HG02678 (cell line): ENCODE results near the gene ALDH1L1.

ENCODE experiments used
- ATAC-seq: cut with Tn5 transposase; IDR thresholded peaks from one replicate; pipeline ENCODE4 v1.9.1; 2021; ENCODE audit warnings: mild to moderate bottlenecking, moderate library complexity; ENCODE audit not compliant: unreplicated experiment

Gene ALDH1L1

GRCh38 chr3:126060613-126061145 lies 119.7 kb downstream of the ALDH1L1 start:
- no peak for ATAC-seq

DNA sequence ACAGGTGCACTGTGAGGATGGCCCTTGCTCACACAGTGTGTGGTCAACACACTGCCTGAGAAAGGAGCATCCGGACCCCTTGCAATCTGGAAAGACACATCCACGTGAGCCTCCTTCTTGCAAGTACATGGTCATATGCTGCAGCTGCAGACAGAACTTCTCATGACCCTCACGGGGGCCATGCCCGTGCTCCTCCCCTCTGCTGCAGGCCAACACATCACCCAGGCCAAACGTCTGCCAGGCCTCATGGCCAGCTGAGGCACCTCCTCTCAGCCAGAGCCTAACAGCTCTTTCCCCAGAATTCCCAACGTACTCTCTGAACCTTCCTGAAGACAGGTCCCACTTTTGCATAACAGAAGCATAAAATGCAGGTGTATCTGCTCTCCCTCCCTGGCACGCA lies 121.7 kb downstream of the ALDH1L1 start:
- ATAC-seq = no peak

GRCh38 chr3:126057936-126058335 lies 122.5 kb downstream of the ALDH1L1 start:
- no peak for ATAC-seq

DNA sequence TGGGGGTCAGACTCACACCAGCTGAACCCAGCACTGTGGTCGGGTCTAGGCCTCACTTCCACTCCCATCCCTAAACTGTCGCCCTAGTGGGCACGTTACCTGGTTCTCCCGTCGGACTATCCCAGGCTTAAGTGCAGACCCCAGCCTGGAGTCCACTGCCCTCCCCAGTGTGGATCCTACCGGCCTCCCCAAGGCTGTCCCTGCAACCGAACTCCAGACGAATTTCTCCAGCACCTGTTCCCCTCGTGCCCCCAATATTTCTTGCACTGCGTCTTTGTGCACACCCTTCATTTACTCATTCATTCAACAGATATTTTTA lies 122.9 kb downstream of the ALDH1L1 start:
- no peak for ATAC-seq

DNA sequence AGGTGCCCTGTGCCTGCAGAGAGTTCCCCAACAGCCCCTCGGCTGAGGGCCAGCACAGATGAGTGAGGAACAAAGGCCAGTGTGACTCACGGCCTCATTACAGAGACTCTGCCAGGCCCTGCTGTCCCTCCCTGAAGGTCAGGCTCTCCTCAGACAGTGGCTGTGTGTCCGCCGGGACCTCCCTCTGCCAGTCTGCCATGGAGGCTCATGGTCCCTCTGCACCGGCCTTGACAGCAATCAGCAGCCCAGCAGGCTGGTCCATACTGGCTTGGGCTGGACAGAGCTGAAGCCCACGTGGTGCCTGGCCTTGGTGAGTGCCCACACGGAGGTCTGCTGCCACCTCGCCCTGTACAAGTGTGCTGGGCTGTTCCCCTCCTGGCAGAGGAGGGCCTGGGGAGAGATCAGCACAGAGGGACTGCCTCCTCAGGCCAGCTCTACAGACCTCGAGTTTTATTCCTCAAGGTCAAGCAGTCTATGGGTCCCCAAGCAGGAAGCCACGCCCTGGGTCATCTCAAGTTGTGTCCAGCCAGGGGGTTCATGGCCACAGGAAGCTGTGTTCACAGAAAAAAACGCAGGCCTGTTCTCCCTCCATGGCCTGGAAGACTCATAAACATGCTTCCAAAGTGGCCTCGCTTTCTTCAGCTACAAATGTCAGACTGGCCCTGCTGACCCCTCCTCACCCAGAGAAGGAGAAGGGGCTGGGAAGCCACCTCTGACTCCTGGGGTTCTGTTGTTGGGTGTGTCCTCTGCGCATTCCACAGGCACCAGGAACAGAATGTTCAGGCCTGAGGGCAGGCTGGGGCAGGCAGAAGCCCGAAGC lies 123.5 kb downstream of the ALDH1L1 start:
- ATAC-seq = no peak

GRCh38 chr3:126056088-126056487 lies 124.3 kb downstream of the ALDH1L1 start:
- ATAC-seq = no peak

GRCh38 chr3:126054870-126055269 lies 125.5 kb downstream of the ALDH1L1 start:
- ATAC-seq = no peak

- no peak for ATAC-seq
These were observed 126.3 kb downstream of the ALDH1L1 start for GRCh38 chr3:126053949-126054569.
